Upper lobe of left lung (tissue), 4 donors: ENCODE results near the gene FARSB.

Experiments
- POLR2A ChIP-seq, 4 donors: fragments of 450-650 bp; IDR thresholded peaks; one replicate each; pipeline ENCODE4 v1.5.1; 2016 to 2017; ENCODE audit warnings: antibody characterized with exemption in 4 of 4, mild to moderate bottlenecking in 2 of 4
- TF ChIP-seq, protein P1 (sequence below), 6 experiments: fragments of 450-650 bp in 4 of 6; fragments of 200-600 bp in 2 of 6; sonication (generic) in 2 of 6; IDR thresholded peaks; one replicate each; pipeline ENCODE4 v1.5.1; 2016 to 2019; ENCODE audit warnings: antibody characterized with exemption in 6 of 6

DNA sequence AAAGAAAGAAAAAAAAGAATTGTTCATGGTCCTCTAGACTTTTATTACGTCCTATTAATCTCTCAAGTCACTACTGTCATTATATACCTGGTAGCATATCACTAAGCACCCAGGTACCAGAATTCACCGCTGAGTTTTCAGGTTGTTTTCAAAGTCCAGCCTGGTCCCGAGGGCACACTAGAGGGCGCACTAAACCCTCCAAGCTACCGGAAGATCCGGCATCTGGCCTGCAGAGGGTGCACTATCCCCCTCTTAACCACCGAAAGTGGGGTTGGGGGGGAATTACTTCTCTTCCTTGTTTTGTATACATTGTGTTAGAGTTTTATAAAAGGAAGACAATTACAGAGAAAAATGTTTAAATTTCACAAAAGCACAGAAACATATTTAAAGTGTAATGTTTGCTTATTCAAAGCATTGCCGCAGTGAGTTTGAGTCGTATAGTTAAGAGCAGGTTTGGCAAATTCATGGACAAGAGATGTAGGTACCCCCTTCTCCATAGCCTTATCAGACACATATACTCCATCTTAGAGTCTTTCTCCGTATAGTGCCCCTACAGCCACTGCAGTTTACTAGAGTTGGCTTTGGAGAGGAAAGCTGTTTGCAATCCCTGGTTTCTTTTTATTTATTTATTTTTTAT lies 34.8 kb upstream of the FARSB start:
- TF ChIP-seq POLR2A (IDR thresholded peaks at IDR 0.05): no peak
- TF ChIP-seq, protein P1, sequence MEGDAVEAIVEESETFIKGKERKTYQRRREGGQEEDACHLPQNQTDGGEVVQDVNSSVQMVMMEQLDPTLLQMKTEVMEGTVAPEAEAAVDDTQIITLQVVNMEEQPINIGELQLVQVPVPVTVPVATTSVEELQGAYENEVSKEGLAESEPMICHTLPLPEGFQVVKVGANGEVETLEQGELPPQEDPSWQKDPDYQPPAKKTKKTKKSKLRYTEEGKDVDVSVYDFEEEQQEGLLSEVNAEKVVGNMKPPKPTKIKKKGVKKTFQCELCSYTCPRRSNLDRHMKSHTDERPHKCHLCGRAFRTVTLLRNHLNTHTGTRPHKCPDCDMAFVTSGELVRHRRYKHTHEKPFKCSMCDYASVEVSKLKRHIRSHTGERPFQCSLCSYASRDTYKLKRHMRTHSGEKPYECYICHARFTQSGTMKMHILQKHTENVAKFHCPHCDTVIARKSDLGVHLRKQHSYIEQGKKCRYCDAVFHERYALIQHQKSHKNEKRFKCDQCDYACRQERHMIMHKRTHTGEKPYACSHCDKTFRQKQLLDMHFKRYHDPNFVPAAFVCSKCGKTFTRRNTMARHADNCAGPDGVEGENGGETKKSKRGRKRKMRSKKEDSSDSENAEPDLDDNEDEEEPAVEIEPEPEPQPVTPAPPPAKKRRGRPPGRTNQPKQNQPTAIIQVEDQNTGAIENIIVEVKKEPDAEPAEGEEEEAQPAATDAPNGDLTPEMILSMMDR (IDR thresholded peaks at IDR 0.05): peak; percentile 75 to 95 (median 88)
